DLD1 (cell line): ENCODE results near the gene BST1.

Experiments used
- in situ Hi-C: cut with HindIII; loops from 2 replicates; pipeline ENCODE4 v1.10.0; 2017; ENCODE audit warnings: low sequenced_read_pairs

Gene BST1

GRCh38 chr4:15676039-15676438, 26.8 kb upstream of the BST1 start:
- in situ Hi-C loops: no loop called here

GRCh38 chr4:15676899-15677298, 26.0 kb upstream of the BST1 start:
- in situ Hi-C loops: no loop called here

GRCh38 chr4:15677507-15677988, 25.3 kb upstream of the BST1 start:
- in situ Hi-C loops: no loop called here

DNA sequence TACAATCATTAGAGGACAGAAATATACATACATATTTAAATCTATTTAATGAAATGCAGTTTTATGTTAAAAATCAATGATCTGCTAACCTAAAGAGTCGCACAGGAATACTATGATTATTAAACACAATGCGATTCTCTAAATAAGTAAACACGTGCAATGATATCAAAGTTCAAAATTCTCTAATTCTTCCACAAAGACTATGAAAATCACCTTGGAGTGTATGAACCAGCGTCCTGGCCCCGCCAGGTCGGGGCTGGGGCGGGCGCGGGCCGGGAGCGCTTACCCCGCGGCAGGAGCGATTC, 21.8 kb upstream of the BST1 start:
- in situ Hi-C loops: no loop called here

- in situ Hi-C loops: no loop called here
Observed at GRCh38 chr4:15681372-15682241, 21.3 kb upstream of the BST1 start, which contains the start of gene FAM200B. TSS of gene FAM200B (plus strand) at chr4:15681827. CDS start at chr4:15686978, 5,151 bp downstream.

DNA sequence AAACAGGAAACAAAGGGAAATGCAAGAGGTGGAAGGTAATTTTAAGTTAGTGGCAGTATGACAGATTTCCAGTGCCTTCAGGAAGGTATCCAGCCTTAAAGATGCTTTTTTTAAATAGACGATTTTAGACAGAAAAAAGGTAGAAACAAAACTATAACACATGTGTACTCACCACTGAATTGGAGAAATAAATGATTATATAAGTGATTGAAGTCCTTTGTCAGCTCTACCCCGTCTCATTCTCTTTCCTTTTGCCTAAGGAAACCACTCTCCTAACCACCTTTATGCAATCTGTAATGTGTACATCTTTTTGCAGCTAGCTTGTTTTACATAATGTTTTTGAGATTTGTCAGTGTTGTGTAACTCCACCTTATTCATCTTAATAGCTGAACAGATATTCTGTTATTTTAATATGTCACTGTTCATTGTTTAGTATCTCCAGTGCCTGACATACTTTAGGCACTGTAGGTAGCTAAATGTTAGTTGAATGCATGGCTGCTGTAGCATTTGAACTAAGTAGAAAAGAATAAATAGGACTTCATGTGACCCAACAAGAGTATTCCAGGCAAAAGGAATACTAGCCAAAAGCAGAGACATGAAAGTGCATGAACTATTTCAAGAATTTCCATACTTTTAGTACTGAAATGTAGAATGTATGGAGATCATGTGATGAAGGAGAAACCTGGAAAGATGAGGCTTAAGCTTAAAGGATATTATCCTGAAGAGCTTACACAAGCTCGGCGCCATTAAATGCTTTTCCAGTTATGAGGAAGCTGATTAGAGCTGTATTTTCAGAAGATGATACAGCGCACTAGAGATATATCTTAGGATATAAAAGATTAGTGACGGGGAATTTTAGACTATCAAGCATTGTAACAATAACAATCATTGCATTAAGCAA, 20.4 kb upstream of the BST1 start:
- in situ Hi-C loops: no loop called here

DNA sequence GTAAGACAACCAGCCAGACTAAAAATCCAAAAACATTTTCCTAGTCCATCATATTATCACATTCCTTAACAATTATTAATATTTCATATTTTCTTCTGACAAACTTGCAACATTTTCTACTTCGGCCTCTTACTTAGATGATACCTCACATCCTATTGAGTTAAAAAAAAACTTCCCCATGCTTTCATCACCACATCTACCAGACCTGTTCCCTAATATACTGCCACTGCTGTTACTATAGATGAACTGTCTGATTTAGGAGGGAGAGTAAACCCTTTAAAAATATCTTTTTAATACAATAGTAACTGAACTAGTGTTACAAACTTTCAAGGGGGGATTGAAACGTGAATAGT, 19.7 kb upstream of the BST1 start:
- in situ Hi-C loops: no loop called here

- in situ Hi-C loops: no loop called here
Observed at GRCh38 chr4:15684498-15684897, 18.4 kb upstream of the BST1 start.

DNA sequence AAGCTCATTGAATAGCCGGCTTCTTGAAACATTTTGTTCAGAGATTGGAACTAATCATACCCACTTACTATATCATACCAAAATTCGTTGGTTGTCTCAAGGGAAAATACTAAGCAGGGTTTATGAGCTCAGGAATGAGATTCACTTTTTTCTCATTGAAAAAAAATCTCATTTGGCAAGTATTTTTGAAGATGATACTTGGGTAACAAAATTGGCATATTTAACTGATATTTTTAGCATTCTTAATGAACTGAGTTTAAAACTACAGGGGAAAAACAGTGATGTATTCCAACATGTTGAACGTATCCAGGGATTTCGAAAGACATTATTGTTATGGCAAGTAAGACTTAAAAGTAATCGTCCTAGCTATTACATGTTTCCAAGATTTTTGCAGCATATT, 14.8 kb upstream of the BST1 start:
- in situ Hi-C loops: no loop called here

GRCh38 chr4:15689540-15689939, 13.3 kb upstream of the BST1 start:
- in situ Hi-C loops: no loop called here

GRCh38 chr4:15690020-15690809, 12.7 kb upstream of the BST1 start:
- in situ Hi-C loops: no loop called here

- in situ Hi-C loops: no loop called here
Observed at GRCh38 chr4:15691346-15692135, 11.3 kb upstream of the BST1 start.

DNA sequence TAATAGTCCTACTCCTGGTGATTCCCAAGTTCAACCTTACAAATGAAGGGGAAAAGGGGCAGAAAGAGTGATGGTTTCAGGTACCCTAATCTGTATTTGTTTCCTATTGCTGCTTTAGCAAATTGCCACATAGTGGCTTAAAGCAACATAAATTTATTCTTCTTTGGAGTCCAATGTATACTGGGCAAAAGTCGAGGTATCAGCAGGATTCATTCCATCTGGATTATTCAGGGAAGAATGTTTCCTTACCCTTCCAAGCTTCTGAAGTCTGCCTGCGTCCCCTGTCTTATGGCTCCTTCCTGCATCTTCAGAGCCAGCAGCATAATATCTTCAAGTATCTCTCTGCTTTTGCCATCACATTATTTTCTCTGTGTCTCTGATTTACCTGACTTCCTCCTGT, 10.3 kb upstream of the BST1 start:
- in situ Hi-C loops: no loop called here

- in situ Hi-C loops: no loop called here
Observed at GRCh38 chr4:15694431-15694830, 8.4 kb upstream of the BST1 start.

GRCh38 chr4:15695240-15695699, 7.6 kb upstream of the BST1 start:
- in situ Hi-C loops: no loop called here

DNA sequence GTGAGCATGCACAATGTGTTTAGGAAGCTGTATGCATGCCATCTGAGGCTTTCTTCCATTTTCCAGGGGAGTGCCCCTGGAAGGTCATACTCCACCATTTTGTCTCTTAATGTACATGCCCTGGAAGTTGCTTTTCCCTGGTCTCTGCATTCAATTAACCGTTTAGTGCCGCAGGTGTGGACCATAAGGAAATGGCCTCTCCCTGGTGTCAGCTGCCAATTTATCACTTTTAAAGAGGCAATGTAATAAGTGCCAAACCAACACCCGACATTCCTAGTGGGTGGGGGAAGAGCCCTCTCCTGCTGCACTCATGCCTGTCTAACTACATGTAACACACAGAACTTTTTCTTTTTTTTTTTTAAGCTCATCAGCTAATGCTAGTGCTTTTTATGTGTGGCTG, 7.1 kb upstream of the BST1 start:
- in situ Hi-C loops: no loop called here

DNA sequence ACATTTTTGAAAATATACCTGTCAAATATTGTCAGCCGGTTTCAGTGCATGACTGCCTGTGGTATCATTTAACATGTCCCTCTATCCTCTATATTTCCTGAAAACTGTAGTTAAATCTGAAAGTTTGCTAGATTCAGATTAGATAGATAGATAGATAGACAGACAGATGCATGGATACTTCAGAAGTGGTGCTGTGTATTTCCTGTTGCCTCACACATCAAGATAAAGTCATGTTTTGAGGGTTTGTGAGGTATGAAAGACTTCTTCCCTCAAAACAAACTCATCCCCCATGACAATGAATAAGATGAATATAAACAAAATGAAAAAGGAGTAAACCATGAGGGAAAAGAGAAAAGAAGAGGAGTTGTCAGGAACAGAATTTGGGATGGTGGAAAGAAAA, 6.0 kb upstream of the BST1 start:
- in situ Hi-C loops: no loop called here

- in situ Hi-C loops: no loop called here
Observed at GRCh38 chr4:15703439-15703838, 574 bp downstream of the BST1 start.

- in situ Hi-C loops: no loop called here
Observed at GRCh38 chr4:15704129-15704528, 1.3 kb downstream of the BST1 start.

DNA sequence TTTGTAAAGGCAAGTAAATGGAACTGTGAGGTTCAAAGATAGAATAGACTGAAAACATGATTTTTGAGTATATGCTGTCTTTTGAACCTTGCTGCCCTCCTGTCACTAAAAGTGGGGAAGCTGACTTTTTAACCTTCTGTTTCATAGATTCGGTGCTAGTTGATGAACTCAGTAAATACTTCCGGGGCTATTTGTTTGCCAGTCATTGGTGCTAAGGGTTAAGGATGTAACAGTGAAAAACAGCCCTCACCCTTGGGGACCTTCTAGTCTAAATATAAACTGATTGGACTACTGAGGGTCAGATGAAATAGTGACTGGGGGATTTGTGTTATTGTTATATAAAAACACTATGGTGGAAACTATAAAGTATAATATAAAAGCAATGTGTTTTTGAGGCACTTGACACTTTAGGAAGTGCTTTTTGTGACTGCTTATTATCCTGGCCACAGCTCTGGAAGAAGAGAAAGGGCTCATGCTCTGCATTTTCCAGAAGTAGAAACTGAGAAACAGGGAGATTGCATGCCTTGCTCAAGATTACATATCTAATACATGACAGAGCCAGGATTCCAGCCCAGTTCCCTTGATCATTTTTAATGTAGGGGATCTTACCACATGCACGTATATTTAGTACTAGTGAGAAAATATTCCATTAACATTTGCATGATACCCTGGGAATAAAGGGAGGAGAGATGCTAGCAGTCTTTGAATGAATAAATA, 3.9 kb downstream of the BST1 start:
- in situ Hi-C loops: no loop called here
